HEK293 (cell line): Measurements from ENCODE around the gene ITGB1BP1.

Experiments used
- CTCF ChIP-seq: fragments of 450-650 bp; formaldehyde crosslinking; IDR thresholded peaks from 2 replicates; pipeline ENCODE4 v1.5.1; 2016; ENCODE audit warnings: missing biosample characterization, missing genetic modification characterization
- RBAK ChIP-seq: fragments of 450-650 bp; formaldehyde crosslinking; IDR thresholded peaks from 2 replicates; pipeline ENCODE4 v1.5.1; 2016; ENCODE audit warnings: missing biosample characterization, missing genetic modification characterization
- YY1 ChIP-seq: fragments of 450-650 bp; formaldehyde crosslinking; IDR thresholded peaks from 2 replicates; pipeline ENCODE4 v1.5.1; 2018; ENCODE audit warnings: missing biosample characterization, missing genetic modification characterization
- ZFP3 ChIP-seq: fragments of 450-650 bp; formaldehyde crosslinking; IDR thresholded peaks from 2 replicates; pipeline ENCODE4 v1.5.1; 2016; ENCODE audit warnings: low read depth, missing biosample characterization, missing genetic modification characterization
- ZNF426 ChIP-seq: fragments of 450-650 bp; formaldehyde crosslinking; IDR thresholded peaks from 2 replicates; pipeline ENCODE4 v1.5.1; 2017; ENCODE audit warnings: missing biosample characterization, missing genetic modification characterization, mild to moderate bottlenecking, inconsistent platforms, moderate library complexity

- TF ChIP-seq RBAK (tag by site-specific recombination) (no peak), YY1 (tag by site-specific recombination) (no peak), CTCF (tag by site-specific recombination) (no peak), ZFP3 (no peak), ZNF426 (tag by site-specific recombination) (no peak)
Measured at GRCh38 chr2:9355270-9355669, 68.1 kb downstream of the ITGB1BP1 start.
